ENCODE results near the gene PLPP4. TPM values are rescaled to one million over a fixed set of nuclear protein-coding genes. Genes with fewer than 3 reads are reported as not detected.

Gene PLPP4
- total RNA-seq, 1 donor from 2014 or later, result 0.19 TPM

DNA sequence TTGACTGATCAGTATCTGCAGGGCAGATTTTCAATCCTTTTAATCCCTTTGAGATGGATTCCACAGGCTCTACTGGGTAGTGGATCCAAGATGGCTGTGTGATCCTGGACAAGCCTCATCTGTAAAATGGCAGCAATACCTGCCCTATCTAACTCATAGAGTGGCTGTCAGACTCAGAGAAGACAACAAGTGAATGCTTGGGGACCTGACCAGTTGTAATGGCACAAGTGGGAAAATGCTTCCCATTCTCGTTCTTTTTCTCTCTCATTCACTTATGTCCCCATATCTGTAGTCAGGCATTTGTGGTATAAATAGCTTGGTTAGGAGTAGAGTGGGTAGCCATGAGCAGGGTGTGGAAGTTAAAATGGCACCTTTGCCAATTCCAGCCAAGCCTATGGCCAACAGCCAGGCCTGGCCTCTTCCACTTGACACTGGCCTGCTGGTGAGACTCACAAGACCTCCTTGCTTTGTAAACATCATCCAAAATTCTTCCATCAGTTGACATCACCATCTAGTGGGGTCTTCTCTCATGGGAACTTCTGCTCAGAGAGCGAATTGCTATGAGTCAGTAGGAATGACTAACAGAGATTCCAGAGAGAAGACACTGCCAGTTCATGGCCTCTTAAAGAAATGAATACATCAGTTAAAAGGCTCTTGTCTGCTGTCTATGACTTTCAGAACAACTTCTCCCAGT is 150.1 kb downstream of the PLPP4 start:
- peak; percentile 1 for DNase-seq (ENCODE audit: low read depth)

DNA sequence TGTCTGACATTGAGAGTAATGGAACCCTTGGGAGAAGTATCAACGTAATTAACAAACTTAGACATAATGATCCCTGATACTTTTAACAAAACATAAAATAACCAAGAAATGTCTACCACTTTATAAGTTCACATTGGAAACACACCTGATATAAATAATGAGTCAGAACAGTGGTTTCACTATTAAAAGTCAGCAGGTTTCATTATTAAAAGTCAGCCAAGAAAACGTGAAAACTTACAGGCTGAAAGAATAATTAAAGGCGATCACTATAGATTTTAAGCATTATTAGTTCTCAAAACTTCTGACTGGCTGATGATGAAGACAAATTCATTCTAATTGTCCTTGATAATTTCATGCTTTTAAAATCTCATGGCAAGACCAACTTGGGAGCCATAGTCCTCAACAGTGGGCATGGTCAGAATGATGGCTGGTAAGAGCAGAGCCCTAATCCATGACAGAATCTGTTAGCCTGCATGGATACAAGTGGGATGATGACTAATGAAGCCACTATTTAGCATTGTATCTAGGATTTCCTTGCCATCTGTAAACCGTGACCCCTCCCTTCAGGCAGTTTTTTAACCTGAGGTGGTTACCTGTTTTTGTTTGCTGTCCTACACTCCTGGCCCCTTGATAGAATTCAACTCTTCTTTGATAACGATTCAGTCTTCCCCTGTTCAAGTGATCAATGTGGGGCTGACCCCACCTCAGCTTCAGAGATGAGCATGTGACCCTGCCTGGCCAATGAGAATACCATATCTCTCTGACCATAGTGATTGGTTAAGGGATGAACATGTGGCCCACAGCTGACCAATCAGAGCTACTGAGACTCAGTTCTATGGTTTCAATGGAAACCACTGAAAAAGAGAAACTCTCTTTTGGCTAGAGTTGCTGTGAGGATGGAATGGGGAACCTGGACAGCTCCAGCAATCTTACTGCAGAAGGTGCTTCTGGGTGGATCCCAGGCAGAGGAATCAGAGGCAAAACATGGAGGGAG is 151.0 kb downstream of the PLPP4 start:
- DNase-seq (ENCODE audit: low read depth), result no peak

DNA sequence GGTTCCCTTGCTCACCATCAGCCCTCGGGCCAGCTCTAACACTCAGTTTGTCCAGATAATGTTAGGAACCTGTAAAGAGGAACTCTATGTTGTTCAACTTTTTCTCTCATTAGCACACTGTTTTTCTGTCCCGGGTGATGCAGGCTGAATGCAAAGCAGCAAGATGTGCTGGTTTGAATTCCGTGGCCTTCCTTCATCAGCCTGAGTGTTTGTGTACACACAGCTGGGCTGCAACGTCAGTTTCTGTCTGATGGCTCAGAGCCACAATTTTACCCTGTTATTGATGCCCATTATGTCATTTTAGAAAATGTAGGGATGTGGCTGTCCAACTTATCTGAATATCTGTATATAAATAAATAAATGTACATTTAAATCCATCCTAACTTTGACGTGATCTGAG is 152.0 kb downstream of the PLPP4 start:
- no peak for DNase-seq (ENCODE audit: low read depth)

DNA sequence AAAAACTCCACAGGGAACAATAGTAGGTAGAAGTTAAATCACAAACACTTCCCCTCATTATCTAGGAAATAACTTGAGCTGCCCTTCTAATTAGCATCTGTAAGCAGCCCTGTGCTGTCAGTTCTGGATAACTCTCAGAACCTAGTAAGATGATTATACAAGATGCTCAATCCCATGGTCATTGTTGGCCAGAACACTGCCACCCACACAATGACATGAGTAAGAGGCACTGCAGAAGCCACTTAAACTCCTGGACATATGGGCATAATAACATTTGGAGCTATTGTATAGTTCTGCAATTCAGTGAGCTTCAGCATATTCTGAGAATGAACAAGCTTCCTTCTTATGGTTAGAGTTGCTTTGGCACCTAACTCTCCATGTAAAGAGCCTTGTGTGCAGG is 153.8 kb downstream of the PLPP4 start:
- no peak for DNase-seq (ENCODE audit: low read depth)

DNA sequence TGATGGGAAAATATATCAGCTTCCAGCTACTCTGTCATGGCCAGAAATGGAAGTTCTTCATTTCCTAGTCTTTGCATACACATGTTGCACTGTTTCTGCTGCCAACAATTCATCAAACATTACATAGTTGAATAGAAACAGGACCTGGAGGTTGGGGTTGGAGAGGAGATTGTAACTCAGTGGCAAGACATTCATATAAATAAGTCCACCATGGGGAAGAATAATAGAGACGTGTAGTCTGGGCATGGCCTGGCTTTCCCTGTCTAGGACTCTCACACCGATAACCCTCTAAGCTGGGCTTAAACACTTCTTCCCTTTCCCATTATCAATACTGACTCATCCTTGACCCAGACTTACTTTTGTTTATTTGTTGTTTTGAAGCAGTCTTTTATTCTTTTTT is 155.7 kb downstream of the PLPP4 start:
- no peak for DNase-seq (ENCODE audit: low read depth)

DNA sequence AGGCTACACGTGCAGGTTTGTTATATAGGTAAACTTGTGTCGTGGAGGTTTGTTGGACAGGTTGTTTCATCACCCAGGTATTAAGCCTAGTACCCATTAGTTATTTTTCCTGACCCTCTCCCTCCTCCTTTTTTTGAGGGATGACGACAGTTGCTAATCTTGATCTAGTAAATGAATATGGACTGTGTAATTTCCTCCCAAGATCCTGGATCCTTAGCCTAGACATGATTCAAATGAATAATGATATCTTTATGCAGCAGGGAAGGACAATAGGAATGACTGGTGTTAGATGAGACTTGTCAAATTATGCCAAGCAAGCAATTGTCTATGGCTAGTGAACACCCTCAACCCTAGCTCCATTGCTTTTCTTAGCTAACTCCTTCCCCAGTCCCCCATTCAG is 156.2 kb downstream of the PLPP4 start:
- no peak for DNase-seq (ENCODE audit: low read depth)

DNA sequence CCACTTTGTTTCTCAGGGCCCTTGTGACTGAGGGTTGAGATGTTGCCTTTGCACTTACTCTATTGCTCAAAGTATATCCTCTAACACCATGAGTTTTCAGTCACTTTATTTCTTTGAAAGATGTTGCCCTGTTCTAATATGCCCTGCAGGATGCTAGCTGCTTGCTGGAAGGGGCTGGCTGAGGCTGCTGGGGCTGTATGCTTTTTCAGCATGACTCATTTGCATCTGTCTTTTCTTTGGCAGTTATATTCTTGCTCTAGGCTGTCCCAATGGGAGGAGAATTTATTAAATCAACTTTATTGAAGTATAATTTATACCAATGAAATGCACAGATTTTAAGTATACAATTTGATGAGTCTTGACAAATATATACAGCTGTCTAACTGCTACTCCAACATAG is 157.7 kb downstream of the PLPP4 start:
- no peak for DNase-seq (ENCODE audit: low read depth)

DNA sequence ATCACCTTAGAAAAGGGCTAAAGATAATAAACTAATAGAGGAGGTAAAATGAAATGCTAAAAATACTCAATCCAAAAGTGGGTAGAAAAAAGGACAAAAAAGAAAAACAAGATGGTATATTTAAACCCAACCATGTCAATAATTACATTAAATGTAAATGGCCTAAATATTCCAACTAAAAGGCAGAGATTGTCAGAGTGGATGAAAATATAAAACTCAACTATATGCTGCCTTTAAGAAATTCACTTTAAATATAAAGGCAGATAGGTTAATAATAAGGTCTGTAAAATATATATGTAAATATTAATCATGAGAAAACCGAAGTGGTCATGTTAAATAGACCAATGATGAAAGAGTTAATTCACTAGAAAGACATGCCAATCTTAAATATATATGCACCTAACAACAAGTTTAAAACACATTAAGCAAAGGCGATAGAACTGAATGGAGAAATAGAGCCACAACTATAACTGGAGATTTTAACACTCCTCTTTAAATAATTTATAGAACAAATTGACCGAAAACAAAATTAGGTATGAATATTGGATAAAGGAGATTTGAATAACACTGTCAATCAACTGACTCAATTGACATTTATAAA is 159.4 kb downstream of the PLPP4 start:
- no peak for DNase-seq (ENCODE audit: low read depth)

DNA sequence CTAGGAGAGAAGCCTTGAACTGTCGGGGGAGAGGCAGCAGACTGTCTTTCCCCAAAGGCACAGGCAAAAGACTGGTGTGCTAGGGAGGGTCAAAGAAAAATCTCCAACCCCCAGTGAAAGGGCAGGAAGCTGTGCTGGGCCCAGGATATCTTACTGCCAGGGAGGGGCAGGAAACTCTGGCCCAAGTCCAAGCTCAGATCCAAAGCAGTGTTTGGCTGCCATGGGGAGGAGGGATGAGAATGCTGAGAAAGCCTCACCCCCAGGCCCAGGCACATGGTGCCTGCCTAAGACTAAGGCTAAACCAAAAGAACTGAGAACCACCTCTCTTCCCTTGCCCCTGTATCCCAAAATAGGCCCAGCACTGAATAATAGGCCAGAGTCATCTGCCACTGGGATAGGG is 171.2 kb downstream of the PLPP4 start:
- DNase-seq (ENCODE audit: low read depth), result no peak

DNA sequence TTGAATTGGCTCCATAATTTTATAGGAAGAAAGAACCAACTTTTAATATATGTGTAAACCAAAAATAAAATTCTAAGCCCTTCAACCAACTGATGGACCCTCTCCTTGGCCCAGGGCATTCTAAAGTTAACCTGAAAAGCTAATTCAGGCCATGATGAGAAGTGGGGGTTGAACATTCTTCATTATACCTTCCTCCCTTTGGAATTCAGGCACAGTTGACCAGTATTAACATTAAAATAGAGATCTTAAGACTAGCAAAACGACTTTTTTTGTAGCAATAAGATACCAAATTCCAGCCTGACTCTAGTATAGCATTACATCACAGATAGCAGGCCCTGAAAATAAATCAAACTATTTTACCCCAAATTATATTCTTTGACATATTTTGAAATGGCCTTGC is 173.2 kb downstream of the PLPP4 start:
- DNase-seq (ENCODE audit: low read depth), result no peak

DNA sequence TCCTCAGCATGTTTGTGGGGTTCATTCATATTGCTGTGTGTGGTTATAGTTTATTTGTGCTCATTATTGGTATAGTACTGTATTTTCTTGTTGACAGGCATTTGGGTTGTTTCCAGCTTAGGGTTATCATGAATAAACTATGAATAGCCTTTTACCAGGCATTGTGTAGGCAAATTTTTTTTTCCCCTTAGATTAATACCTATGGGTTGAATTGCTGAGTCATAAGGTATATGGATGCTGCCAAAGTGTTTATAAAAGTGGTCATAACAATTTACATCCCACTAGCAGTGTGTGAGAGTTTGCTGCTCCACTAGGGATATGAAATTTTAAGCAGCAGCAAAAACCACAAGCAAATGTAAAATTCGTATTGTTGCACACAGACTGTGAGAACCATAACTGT is 175.0 kb downstream of the PLPP4 start:
- DNase-seq (ENCODE audit: low read depth), result no peak

DNA sequence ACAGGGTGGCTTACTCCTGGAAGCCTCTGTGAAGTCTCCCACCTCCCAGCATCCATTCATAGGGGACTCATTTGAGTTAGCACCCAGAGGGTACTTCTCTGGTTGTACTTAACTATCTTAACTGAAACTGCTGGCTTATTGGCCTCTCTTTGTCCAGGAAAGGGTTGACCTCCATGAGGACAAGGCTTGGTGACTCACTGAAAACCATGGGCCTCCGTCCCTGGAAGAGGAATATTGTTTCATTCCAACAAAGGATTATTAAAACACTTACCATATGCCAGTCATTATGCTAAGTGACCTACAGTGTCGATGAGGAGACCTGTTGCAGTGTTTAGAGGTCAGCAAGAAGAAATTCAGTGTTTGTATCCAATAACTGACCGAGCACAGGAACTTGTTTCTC is 175.9 kb downstream of the PLPP4 start:
- DNase-seq (ENCODE audit: low read depth), result no peak

DNA sequence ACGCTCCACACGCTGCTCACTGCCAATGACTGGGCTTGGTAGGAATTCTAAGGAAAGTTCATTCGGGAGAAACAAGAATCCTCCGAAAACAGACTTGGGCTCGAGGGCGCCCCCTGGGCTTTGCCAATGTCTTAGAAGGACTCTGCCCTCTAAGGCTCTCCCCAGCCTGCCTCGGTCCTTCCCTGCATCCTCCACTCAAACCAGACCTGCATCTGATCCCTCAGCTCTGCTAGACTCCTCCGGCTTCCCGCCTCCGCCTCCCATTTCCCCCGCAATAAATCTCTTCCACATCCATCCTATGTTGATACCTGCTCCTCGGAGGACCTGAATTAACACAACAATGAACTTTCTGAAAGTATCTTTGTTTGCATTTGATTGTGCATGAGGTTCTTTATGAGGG is 177.6 kb downstream of the PLPP4 start:
- no peak for DNase-seq (ENCODE audit: low read depth)

Measured in myocyte (in vitro differentiated cells).